ENCODE measurements around the gene CPXM2.
A peak's percentile ranks its signal among the peaks of the same experiment; 100 is the strongest.

Gene CPXM2

DNA sequence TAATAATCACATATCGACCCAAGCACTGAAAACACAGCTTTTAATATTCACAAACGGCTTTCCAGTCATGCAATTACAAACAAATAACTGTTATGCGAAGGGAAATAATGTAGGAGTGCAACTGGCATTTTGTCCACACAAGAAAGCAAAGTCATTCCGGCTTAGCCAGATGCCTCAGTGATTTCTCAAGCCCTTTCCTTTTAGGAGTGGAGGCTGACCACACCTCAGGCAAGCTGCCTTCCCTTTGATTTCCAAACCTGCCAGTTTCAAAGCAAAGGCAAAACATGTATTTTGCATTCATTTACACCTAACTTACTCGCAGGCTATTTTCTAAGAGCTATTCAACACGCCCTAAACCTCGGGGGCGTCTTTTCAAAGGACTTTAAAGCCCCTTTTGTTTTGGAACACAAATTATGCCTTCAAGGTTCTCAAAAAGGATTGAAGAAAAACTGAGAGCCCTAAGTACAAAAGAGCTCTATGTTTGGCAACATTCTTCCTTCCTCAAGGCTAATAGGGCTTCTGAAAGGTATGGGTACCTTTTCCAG is 109.6 kb downstream of the CPXM2 start:
- Mint-ChIP-seq H3K27ac (ENCODE audit: low read depth) (no peak overlapping the region), H3K36me3 (ENCODE audit: insufficient read depth) (no peaks in the 10 kb centered on the region), H3K27me3 (peaks cover 89% of the 10 kb centered on the region), H3K4me3 (no peak overlapping the region), H3K4me1 (no peaks in the 10 kb centered on the region), H3K9me3 (no peaks in the 10 kb centered on the region)
- DNase-seq (ENCODE audit: low spot score in 2 of 2) (no peak), ATAC-seq (replicated peaks; ENCODE audit: extremely low read depth, poor library complexity, severe bottlenecking) (no peak)

DNA sequence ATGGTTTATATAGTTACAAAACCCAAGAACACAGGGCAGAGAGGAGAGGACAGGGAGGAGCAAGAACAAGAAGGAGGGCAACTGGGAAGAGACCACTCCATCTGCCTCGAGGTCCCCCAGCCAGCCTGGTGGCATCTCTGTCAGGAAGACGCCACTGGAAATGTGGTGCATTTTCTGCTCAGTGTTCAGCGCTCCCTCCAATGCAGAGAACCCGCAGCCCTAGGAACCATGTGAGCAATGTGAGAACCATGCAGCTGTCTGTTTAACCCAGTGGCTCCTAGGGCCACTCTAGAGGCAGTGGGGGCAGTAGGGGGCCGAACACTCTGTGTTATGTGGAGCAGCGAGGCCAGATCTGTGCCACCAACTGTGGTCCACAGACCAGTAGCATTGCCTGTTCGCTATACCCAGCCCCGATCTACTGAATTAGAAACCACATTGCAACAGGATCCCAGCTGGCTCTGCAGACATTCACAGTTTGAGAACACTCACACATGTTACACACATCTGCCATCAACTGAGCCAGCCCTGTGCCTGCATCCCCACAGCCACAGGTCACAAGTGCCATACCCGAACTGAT is 110.2 kb downstream of the CPXM2 start:
- H3K27me3 Mint-ChIP-seq, result peaks cover 84% of the 10 kb centered on the region
- no peaks in the 10 kb centered on the region for H3K4me1 Mint-ChIP-seq
- H3K36me3 Mint-ChIP-seq (ENCODE audit: insufficient read depth), result no peaks in the 10 kb centered on the region
- H3K27ac Mint-ChIP-seq (ENCODE audit: low read depth), result no peak overlapping the region
- H3K4me3 Mint-ChIP-seq, result no peak overlapping the region
- no peaks in the 10 kb centered on the region for H3K9me3 Mint-ChIP-seq
- ATAC-seq (replicated peaks; ENCODE audit: extremely low read depth, poor library complexity, severe bottlenecking) (no peak), DNase-seq (ENCODE audit: low spot score in 2 of 2) (no peak)

DNA sequence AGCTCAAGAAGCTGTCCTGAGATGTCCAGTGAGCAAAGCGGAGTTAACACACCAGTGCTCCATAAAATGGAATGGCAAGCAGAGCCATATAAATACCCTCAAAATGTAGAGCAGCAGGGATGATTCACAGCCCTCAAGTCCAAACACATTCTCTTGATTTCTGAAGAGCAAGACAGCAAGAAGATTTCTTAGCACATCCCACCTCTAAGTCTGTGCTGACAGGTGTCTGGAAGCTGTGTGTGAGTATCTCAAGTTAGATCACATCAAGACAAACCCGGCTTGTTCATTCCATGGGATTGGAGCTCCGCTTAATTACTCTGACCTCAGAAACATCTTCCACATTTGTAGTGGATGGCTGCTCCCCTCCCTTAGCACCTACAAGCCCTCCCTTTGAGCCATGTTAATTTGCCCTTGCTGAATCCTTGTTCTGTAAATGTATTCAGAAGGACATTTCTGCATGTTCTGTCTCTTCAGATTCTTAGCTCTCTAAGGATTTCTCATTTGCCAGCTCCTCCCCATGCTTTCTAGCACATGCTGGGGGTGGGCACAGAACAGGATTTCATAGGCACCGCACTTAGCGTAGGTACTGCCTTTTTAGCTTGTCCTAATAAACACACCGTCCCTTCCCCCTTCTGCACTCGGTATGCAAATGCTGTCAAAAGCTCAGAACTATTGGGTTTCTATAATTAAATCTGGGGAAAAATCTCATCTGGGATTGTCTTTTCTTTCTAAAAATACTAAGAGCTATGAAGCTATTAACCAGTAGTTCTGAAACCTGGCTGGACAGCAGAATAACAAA is 112.7 kb downstream of the CPXM2 start:
- H3K36me3 Mint-ChIP-seq (ENCODE audit: insufficient read depth), result peaks cover 2% of the 10 kb centered on the region
- H3K27me3 Mint-ChIP-seq, result peaks cover 60% of the 10 kb centered on the region
- no peak overlapping the region for H3K4me3 Mint-ChIP-seq
- H3K27ac Mint-ChIP-seq (ENCODE audit: low read depth), result no peak overlapping the region
- no peaks in the 10 kb centered on the region for H3K4me1 Mint-ChIP-seq
- ATAC-seq (replicated peaks; ENCODE audit: extremely low read depth, poor library complexity, severe bottlenecking), result no peak
- no peaks in the 10 kb centered on the region for H3K9me3 Mint-ChIP-seq
- no peak for DNase-seq (ENCODE audit: low spot score in 2 of 2)

DNA sequence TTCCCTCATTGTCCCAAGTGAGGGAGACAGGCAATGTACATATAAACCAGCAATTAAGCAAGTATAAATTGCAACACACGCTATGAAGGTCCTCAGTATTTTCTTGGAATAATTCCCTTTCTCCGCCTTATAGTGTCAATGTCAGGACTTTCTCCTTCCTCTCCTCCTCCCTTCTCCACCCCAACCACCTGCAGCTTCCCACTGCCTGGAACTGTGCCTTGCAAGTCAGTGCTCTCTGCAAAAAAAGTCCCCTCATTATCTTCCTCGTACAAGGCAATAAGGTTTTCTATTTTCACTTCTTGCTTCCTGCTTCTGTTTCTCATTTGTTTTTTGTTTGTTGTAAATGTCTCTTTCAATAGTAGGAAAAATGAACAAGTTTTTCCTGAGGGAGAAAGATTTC is 113.7 kb downstream of the CPXM2 start:
- no peak for ATAC-seq (replicated peaks; ENCODE audit: extremely low read depth, poor library complexity, severe bottlenecking)
- Mint-ChIP-seq H3K4me1 (peaks cover 7% of the 10 kb centered on the region), H3K36me3 (ENCODE audit: insufficient read depth) (peaks cover 9% of the 10 kb centered on the region), H3K4me3 (no peak overlapping the region), H3K27ac (ENCODE audit: low read depth) (no peak overlapping the region), H3K27me3 (peaks cover 50% of the 10 kb centered on the region), H3K9me3 (peaks cover 7% of the 10 kb centered on the region)
- no peak for DNase-seq (ENCODE audit: low spot score in 2 of 2)

DNA sequence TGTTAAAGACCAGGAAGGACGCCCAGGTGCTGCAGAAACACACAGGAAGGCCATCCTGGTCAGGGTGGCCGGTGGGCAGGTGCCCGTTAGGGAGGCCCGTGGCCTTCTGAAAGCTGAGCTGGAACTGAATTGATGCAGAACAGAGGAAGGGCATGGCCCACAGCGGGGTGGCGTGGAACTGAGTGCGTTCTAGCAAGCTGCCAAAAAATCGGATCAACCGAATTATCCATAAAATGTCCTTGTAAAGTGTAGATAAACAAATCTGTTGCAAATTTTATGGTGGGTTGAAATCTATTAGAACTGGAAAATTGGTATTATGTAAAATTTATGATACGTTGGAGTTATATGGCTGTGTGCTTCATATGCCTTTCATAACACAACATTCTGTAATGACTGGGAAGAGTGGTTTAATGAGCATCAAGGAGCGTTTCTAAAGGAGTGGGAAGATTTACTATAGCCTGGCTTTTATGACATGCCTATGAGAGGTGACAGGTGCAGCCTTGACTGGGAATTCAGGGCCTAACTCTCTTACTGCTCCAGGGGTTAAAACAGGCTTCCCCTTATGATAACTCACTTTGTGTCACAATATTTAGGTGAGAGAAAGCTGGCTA is 117.4 kb downstream of the CPXM2 start:
- peaks cover 23% of the 10 kb centered on the region for H3K27me3 Mint-ChIP-seq
- DNase-seq (ENCODE audit: low spot score in 2 of 2) (no peak), ATAC-seq (replicated peaks; ENCODE audit: extremely low read depth, poor library complexity, severe bottlenecking) (no peak)
- H3K4me1 Mint-ChIP-seq, result peaks cover 10% of the 10 kb centered on the region
- H3K9me3 Mint-ChIP-seq, result peaks cover 14% of the 10 kb centered on the region
- H3K27ac Mint-ChIP-seq (ENCODE audit: low read depth), result no peak overlapping the region
- peaks cover 19% of the 10 kb centered on the region for H3K36me3 Mint-ChIP-seq (ENCODE audit: insufficient read depth)
- H3K4me3 Mint-ChIP-seq, result no peak overlapping the region

DNA sequence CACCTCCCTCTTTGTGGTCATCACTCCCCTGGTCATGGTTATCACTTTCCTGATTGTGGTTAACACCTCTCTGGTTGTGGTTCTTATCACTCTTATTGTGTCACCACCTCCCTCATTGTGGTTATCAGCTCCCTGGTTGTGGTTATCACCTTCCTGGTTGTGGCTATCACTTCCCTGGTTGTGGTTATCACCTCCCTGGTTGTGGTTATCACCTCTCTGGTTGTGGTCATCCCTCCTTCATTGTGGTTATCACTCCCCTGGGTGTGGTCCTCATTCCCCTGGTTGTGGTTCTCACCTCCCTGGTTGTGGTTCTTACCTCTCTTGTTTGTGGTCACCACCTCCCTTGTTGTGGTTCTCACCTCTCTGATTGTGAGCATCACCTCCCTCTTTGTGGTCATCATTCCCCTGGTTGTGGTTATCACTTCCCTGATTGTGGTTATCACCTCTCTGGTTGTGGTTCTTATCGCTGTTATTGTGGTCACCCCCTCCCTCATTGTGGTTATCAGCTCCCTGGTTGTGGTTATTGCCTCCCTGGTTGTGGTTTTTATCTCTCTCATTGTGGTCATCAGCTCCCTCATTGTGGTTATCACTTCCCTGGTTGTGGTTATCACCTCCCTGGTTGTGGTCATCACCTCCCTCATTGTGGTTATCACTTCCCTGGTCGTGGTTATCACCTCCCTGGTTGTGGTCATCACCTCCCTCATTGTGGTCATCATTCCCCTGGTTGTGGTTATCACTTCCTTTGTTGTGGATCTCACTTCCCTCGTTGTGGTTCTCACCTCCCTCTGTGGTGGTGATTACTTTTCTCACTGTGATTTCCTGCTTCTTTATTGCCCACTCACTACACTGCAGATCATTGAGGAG is 118.7 kb downstream of the CPXM2 start:
- DNase-seq (ENCODE audit: low spot score in 2 of 2), result peak in 1 of 2 donors; percentile 19
- Mint-ChIP-seq H3K9me3 (peaks cover 14% of the 10 kb centered on the region), H3K4me1 (peaks cover 10% of the 10 kb centered on the region), H3K27me3 (peaks cover 9% of the 10 kb centered on the region), H3K27ac (ENCODE audit: low read depth) (peak overlapping the region; percentile 97), H3K36me3 (ENCODE audit: insufficient read depth) (peaks cover 19% of the 10 kb centered on the region), H3K4me3 (peak overlapping the region; percentile 72)
- no peak for ATAC-seq (replicated peaks; ENCODE audit: extremely low read depth, poor library complexity, severe bottlenecking)

DNA sequence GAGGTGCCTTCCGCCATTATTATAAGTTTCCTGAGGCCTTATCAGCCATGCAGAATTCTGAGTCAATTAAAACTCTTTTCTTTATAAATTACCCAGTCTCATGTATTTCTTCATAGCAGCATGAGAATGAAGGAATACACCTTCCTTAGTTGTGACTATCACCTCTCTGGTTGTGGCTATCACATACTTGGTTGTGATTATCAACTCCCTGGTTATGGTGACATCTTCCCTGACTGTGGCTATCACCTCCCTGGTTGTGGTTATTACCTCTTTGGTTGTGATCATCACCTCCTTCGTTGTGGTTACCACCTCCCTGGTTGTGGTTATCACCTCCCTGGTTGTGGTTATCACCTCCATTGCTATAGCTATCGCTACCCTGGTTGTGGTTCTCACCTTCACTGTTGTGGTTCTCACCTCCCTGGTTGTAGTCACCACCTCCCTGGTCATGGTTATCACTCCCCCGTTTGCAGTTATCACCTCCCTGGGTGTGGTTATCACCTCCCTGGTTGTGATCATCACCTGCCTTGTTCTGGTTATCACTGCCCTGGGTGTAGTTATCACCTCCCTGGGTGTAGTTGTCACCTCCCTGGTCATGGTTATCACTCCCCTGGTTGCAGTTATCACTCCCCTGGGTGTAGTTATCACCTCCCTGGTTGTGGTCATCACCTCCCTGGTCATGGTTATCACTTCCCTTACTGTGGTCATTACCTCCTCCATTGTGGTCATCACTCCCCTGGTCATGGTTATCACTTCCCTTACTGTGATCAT is 119.5 kb downstream of the CPXM2 start:
- ATAC-seq (replicated peaks; ENCODE audit: extremely low read depth, poor library complexity, severe bottlenecking), result peak; percentile 49
- peak overlapping the region; percentile 72 for H3K4me3 Mint-ChIP-seq
- peaks cover 14% of the 10 kb centered on the region for H3K9me3 Mint-ChIP-seq
- H3K4me1 Mint-ChIP-seq, result peaks cover 10% of the 10 kb centered on the region
- DNase-seq (ENCODE audit: low spot score in 2 of 2), result peak in 1 of 2 donors; percentile 22
- peaks cover 7% of the 10 kb centered on the region for H3K27me3 Mint-ChIP-seq
- H3K36me3 Mint-ChIP-seq (ENCODE audit: insufficient read depth), result peaks cover 19% of the 10 kb centered on the region
- H3K27ac Mint-ChIP-seq (ENCODE audit: low read depth), result peak overlapping the region; percentile 97

DNA sequence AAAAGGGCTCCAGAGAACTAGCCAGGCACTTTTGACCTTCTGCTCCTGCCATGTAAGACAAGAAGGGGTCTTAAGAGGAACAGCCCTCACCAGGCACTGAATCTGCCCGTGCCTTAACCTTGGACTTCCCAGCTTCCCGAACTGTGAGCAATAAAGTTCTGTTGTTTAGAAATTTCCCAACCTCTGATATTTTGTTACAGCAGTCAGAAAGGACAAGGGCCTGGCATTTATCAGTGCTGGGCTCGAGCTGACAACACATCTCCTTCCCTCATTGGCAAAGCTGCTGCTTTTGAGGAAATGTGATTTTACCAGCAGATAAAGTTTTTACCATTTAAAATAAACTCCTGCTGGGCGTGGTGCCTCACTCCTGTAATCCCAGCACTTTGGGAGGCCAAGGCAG is 122.0 kb downstream of the CPXM2 start:
- peaks cover 14% of the 10 kb centered on the region for H3K9me3 Mint-ChIP-seq
- H3K4me3 Mint-ChIP-seq, result no peak overlapping the region
- ATAC-seq (replicated peaks; ENCODE audit: extremely low read depth, poor library complexity, severe bottlenecking), result no peak
- DNase-seq (ENCODE audit: low spot score in 2 of 2), result no peak
- H3K36me3 Mint-ChIP-seq (ENCODE audit: insufficient read depth), result peaks cover 19% of the 10 kb centered on the region
- peaks cover 24% of the 10 kb centered on the region for H3K27me3 Mint-ChIP-seq
- peaks cover 10% of the 10 kb centered on the region for H3K4me1 Mint-ChIP-seq
- H3K27ac Mint-ChIP-seq (ENCODE audit: low read depth), result no peak overlapping the region

DNA sequence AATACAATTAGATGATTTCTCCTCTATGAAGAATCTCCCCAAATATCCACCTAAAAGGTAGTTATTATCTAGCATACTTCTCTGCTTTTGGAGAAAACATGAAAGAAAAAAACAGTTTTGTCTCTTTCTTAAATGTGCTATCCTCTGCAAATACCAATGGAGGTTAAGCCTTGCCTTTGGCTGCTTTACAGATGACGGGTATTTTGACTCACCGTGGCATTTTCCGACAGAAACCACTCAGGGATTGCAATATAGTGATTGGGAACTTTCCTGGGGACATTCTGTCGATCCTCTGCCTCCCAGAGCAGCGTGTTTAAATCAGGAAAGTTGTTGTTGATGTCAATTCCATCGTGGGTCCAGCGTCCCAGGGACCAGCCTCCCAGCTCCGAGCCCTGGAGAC is 124.8 kb downstream of the CPXM2 start:
- no peaks in the 10 kb centered on the region for H3K4me1 Mint-ChIP-seq
- H3K27ac Mint-ChIP-seq (ENCODE audit: low read depth), result no peak overlapping the region
- H3K9me3 Mint-ChIP-seq, result no peaks in the 10 kb centered on the region
- no peak for DNase-seq (ENCODE audit: low spot score in 2 of 2)
- ATAC-seq (replicated peaks; ENCODE audit: extremely low read depth, poor library complexity, severe bottlenecking), result no peak
- H3K4me3 Mint-ChIP-seq, result no peak overlapping the region
- peaks cover 52% of the 10 kb centered on the region for H3K27me3 Mint-ChIP-seq
- no peaks in the 10 kb centered on the region for H3K36me3 Mint-ChIP-seq (ENCODE audit: insufficient read depth)

DNA sequence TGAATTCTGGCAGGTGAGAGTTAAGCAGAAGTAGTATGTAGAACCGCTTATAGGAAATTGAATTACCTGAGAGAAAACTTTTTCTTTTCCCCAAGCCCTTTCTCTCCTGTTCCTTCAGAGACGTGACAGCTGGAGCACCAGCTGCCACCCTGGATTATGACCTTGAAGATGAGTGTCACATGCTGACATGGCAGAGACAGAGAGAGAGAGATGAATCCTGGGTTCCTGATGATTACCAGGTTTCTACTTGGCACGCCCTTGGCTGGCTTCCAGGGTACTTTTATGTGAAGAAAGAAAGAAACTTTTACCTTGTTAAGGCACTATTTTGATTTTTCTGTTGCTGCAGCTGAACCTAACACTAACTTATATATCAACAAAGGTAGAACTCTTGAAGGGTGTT is 125.6 kb downstream of the CPXM2 start:
- Mint-ChIP-seq H3K27ac (ENCODE audit: low read depth) (no peak overlapping the region), H3K4me1 (no peaks in the 10 kb centered on the region), H3K4me3 (no peak overlapping the region), H3K9me3 (no peaks in the 10 kb centered on the region), H3K27me3 (peaks cover 54% of the 10 kb centered on the region), H3K36me3 (ENCODE audit: insufficient read depth) (no peaks in the 10 kb centered on the region)
- no peak for DNase-seq (ENCODE audit: low spot score in 2 of 2)
- ATAC-seq (replicated peaks; ENCODE audit: extremely low read depth, poor library complexity, severe bottlenecking), result no peak

DNA sequence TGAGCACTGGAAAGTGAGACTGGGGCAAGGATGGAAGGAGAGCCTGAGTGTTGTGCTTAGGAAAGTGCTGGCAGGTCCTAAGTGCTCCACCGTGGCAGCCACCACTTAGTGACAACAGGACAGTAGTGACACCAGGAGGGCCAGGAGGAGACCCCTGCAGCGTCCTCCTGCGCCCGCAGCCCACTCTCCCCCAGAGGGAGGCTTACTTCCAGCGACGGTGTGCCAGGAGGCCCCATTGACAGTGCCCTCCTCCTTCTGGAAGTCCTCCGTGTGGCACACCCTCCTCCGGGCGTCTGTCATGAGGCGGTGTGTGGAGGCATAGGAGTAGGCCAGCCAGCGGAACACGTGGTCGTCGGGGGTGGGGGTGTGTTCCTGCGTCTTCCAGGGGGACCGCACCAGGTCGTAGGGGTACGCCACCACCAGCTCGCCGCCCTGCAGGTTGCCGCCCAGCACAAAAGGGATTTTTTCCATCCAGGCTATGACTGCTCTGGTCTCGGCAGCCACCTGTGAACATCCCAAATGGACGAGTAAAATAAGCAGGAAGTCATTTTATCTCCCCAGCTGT is 129.9 kb downstream of the CPXM2 start:
- Mint-ChIP-seq H3K36me3 (ENCODE audit: insufficient read depth) (no peaks in the 10 kb centered on the region), H3K27me3 (peaks cover 45% of the 10 kb centered on the region), H3K4me3 (no peak overlapping the region), H3K4me1 (no peaks in the 10 kb centered on the region), H3K9me3 (no peaks in the 10 kb centered on the region), H3K27ac (ENCODE audit: low read depth) (no peak overlapping the region)
- ATAC-seq (replicated peaks; ENCODE audit: extremely low read depth, poor library complexity, severe bottlenecking) (no peak), DNase-seq (ENCODE audit: low spot score in 2 of 2) (no peak)

Measured in central memory CD8-positive, alpha-beta T cell (primary cell).